Stimulated activated effector memory CD8-positive, alpha-beta T cell treated with anti-CD3 and anti-CD28 coated beads, Interleukin-12 subunit alpha, Interleukin-12 subunit beta, amount 100 ng/mL, for 72 hours (primary cell): ENCODE data around the gene RFX3.
A peak's percentile ranks its signal among the peaks of the same experiment; 100 is the strongest.
"Not testable (repeated sequence)": the region's sequence is repeated elsewhere in the genome, so short reads cannot be mapped to it uniquely, and the experiment has no call there.

Experiments used
- ATAC-seq: fragments of 150-1000 bp; cut with Tn5 transposase; 2 replicates; pipeline ENCODE4 v1.10.0; 2021
- DNase-seq, 2 donors: peaks; one replicate each; pipeline ENCODE4 v3.0.0; 2021 to 2022; ENCODE audit warnings: low spot score in 2 of 2
- H3K27ac Mint-ChIP-seq: one replicate; pipeline ENCODE4 v1.8.0; 2022; ENCODE audit warnings: mild to moderate bottlenecking, mixed read lengths
- H3K36me3 Mint-ChIP-seq: one replicate; pipeline ENCODE4 v1.8.0; 2022; ENCODE audit warnings: mild to moderate bottlenecking, mixed read lengths
- H3K4me1 Mint-ChIP-seq: one replicate; pipeline ENCODE4 v1.8.0; 2022; ENCODE audit warnings: mixed read lengths
- H3K4me3 Mint-ChIP-seq: one replicate; pipeline ENCODE4 v1.8.0; 2022; ENCODE audit warnings: mild to moderate bottlenecking, mixed read lengths
- H3K9me3 Mint-ChIP-seq: one replicate; pipeline ENCODE4 v1.8.0; 2022; ENCODE audit warnings: mixed read lengths

Gene RFX3

DNA sequence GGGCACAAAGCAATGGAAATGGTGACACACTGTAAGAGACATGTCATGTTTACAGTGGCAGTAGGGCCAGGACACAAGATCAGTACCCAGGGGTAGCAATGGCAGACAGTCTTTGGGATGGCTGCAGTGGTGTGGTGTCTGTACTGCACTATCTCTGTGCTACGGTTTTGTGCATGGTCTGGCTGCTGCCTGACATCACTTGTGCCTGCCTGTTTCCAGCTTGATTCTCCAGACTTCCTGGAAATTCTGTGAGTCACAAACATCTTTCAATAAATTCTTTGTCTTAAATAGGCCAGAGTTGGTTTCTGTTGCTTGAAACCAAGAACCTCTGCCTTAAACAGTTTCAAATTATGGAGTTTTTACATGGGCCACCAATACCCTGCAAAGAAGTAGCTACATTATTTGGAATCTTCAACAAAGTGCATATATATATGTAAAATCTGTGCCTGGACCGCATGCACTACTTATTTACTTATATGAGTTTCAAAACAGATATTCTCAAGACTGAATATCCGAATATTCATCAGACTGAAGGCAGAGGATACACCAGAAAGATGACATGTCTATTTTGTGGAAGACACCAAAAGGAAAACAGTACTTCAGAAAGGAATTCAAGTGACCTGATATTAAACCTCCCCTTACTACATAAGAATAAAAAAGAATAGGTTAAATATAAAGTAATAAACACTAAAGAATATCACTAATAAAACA lies 188.1 kb downstream of the RFX3 start:
- ATAC-seq (peak; percentile 76), DNase-seq (no peak)
- Mint-ChIP-seq H3K4me1 (peaks cover 22% of the 10 kb centered on the region), H3K36me3 (no peaks in the 10 kb centered on the region), H3K27ac (peak overlapping the region; percentile 29), H3K9me3 (no peaks in the 10 kb centered on the region), H3K4me3 (no peak overlapping the region)

DNA sequence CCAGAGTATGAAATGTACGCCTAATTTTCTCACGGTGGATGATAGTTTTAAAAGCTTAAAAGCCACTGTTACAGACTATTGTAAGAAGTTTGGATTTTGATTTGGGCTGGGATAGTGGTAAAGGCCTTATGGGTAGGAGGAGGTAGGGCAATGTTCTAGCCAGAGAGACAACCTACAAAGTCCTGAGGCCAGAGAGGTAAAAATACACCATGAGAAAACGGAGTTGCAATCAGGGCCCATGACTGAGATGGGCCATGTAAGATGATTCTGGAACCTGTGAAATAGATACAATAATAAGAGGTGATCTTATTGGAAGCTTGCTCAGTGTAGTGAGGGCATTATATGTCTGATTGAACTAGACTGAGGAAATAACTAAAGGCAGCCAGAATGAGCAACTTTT lies 188.8 kb downstream of the RFX3 start:
- Mint-ChIP-seq H3K9me3 (no peaks in the 10 kb centered on the region), H3K27ac (peak overlapping the region; percentile 29), H3K4me3 (no peak overlapping the region), H3K36me3 (no peaks in the 10 kb centered on the region), H3K4me1 (peaks cover 17% of the 10 kb centered on the region)
- DNase-seq (no peak), ATAC-seq (no peak)

DNA sequence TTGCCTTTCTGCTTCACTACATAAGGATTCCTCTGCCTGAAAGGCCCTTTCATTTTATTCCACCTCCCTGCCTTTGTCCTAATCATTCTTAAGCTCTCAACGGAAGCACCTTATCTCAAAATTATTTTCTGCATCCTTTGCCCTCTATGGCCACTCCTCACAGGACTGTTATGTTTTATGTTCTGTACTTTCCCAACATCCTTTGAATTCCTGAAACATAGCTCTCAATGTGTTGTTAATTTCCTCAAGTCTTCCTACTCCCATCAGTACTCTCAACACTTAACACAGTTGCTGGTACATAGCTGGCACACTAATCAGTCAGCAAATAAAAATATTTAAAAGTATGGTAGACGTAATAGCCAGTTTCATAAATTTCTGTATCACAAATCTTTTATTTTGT lies 193.0 kb downstream of the RFX3 start:
- ATAC-seq (no peak), DNase-seq (no peak)
- peaks cover 17% of the 10 kb centered on the region for H3K4me1 Mint-ChIP-seq
- H3K4me3 Mint-ChIP-seq, result no peak overlapping the region
- no peak overlapping the region for H3K27ac Mint-ChIP-seq
- H3K9me3 Mint-ChIP-seq, result no peaks in the 10 kb centered on the region
- peaks cover 11% of the 10 kb centered on the region for H3K36me3 Mint-ChIP-seq

DNA sequence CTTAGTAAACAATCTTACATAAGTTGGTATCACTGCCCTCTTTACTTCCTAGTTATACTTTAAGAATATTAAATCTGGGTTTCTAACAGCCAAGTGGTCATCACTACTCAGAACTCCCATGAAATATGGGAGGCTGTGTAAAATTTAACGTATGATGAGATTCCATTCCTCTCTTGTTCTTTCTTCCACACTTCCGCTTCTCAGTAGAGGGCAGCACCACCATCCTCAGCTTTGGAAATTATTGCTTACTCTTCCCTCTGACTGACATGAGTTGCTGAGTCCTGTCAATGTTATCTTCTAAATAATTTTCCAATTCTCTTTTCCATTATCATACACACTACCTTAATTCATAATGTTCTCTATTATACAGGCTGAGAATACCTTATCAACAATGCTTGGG lies 194.0 kb downstream of the RFX3 start:
- DNase-seq (no peak), ATAC-seq (no peak)
- H3K27ac Mint-ChIP-seq, result no peak overlapping the region
- peaks cover 11% of the 10 kb centered on the region for H3K36me3 Mint-ChIP-seq
- no peaks in the 10 kb centered on the region for H3K9me3 Mint-ChIP-seq
- H3K4me1 Mint-ChIP-seq, result peaks cover 7% of the 10 kb centered on the region
- H3K4me3 Mint-ChIP-seq, result no peak overlapping the region

DNA sequence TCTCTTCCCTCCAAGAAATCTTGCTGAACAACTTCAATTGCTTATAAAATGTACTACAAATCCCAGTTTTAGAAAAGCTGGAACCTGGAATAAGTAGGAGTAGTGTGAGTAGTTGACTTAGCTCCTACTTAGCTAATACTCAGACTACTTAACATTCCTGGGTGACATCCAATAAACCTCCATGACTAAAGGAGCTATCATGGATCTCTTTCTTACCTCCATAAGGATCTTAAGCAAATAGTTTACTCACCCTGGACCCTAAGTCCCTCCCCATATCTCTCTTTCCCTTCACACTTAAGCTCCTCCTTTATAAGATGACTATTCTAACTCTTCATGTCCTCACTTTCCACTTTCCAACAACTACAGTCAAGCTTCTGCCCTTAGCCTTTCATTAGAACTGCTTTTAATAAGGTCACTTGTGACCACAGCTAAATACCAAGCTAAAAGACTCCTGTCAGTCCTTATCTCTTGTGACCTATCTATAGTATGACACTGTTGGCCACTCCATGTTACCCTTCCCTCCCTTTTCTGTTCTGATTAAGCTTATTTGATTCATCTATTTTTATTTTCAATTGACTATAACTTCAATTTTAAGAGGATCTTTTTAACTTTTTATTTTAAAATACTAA lies 194.9 kb downstream of the RFX3 start:
- no peaks in the 10 kb centered on the region for H3K9me3 Mint-ChIP-seq
- ATAC-seq (no peak), DNase-seq (no peak)
- H3K36me3 Mint-ChIP-seq, result peaks cover 11% of the 10 kb centered on the region
- H3K27ac Mint-ChIP-seq, result no peak overlapping the region
- no peak overlapping the region for H3K4me3 Mint-ChIP-seq
- no peaks in the 10 kb centered on the region for H3K4me1 Mint-ChIP-seq

DNA sequence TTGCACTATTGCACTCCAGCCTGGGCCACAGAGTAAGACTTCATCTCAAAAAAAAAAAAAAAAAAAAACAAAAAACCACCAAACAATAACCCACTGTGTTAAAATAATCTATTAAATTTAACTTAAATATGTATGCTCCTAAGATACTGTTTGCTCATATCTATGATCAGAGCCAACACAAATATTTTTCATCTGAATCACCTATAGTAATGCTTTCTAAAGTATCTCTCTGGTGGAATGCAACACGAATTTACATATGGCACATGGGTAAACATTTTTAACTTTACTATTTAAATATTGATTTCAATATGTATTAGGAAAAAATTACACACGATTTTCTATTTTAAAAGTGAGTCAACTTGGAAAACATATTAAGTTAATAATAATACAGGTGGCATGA lies 196.4 kb downstream of the RFX3 start:
- no peak for ATAC-seq
- Mint-ChIP-seq H3K4me3 (no peak overlapping the region), H3K36me3 (peaks cover 11% of the 10 kb centered on the region), H3K27ac (no peak overlapping the region), H3K9me3 (no peaks in the 10 kb centered on the region), H3K4me1 (no peaks in the 10 kb centered on the region)
- DNase-seq, result no peak

DNA sequence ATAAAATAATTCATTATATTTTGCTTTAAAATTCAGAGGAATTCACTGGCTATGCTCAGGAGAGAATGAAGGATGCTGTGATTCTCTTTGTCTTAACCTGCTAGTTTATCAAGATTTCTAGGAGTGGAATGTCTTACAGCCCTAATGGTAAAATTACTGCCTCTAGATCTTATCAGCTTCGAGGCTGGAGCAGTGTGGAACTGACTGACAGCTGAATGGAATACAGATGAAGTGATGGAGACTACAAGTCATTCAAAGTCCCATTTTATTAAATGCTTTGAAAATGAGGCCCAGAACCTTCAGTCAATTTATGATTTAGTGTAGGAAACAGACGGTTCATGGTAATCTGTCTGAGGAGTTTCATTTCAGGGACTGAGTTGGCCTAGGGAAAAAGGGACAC lies 202.1 kb downstream of the RFX3 start:
- ATAC-seq (no peak), DNase-seq (no peak)
- Mint-ChIP-seq H3K27ac (no peak overlapping the region), H3K36me3 (no peaks in the 10 kb centered on the region), H3K9me3 (no peaks in the 10 kb centered on the region), H3K4me1 (no peaks in the 10 kb centered on the region), H3K4me3 (no peak overlapping the region)

DNA sequence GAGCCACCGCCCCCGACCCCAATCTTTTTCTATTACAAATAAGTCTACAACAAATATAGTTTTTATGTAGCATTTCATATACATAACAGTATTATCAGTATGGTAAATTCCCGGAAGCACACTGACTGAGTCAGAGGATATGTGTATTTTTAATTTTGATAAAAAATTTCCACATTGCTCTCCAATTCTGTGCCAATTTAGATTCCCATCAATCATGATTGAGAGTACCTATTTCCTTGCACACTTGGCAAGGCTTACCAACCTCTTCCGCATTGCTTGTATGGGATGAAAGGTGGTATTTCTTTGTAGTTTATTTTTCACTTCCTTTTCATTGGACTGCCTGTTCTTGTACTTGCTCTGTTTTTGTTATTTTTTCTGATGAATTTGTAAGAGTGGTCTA lies 204.6 kb downstream of the RFX3 start:
- DNase-seq (no peak), ATAC-seq (no peak)
- H3K27ac Mint-ChIP-seq, result no peak overlapping the region
- H3K36me3 Mint-ChIP-seq, result no peaks in the 10 kb centered on the region
- H3K4me1 Mint-ChIP-seq, result no peaks in the 10 kb centered on the region
- H3K9me3 Mint-ChIP-seq, result no peaks in the 10 kb centered on the region
- no peak overlapping the region for H3K4me3 Mint-ChIP-seq

DNA sequence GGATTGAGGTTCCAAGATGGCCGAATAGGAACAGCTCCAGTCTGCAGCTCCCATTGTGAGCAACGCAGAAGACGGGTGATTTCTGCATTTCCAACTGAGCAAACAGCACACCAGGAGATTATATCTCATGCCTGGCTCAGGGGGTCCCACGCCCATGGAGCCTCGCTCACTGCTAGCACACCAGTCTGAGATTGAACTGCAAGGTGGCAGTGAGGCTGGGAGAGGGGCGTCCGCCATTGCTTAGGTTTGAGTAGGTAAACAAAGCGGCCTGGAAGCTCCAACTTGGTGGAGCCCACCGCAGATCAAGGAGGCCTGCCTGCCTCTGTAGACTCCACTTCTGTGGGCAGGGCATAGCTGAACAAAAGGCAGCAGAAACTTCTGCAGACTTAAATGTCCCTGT lies 213.2 kb downstream of the RFX3 start:
- peaks cover 11% of the 10 kb centered on the region for H3K36me3 Mint-ChIP-seq
- not testable (repeated sequence) for ATAC-seq, H3K27ac Mint-ChIP-seq, DNase-seq, H3K4me1 Mint-ChIP-seq, H3K9me3 Mint-ChIP-seq, H3K4me3 Mint-ChIP-seq

DNA sequence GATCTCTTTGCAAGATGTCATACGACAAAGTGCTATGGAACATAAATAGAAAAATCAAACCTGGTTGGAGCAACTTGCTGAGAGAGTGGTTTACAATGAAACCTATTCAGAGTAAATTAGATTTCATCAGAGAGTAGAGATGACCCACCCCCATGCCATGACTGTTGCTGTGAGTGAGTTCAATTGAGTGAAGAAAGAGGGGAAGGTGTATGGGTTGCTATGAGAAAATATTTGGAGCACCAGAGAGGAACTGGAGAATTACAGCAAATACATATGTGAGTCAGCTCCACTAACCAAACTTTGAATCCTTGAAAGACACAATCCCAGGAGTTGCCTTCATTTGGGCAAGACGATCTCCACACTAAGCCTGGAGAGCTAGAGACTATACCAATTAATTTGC lies 217.2 kb downstream of the RFX3 start:
- Mint-ChIP-seq H3K4me1 (no peaks in the 10 kb centered on the region), H3K27ac (no peak overlapping the region), H3K4me3 (no peak overlapping the region), H3K9me3 (no peaks in the 10 kb centered on the region), H3K36me3 (peaks cover 8% of the 10 kb centered on the region)
- ATAC-seq, result no peak
- DNase-seq, result no peak

DNA sequence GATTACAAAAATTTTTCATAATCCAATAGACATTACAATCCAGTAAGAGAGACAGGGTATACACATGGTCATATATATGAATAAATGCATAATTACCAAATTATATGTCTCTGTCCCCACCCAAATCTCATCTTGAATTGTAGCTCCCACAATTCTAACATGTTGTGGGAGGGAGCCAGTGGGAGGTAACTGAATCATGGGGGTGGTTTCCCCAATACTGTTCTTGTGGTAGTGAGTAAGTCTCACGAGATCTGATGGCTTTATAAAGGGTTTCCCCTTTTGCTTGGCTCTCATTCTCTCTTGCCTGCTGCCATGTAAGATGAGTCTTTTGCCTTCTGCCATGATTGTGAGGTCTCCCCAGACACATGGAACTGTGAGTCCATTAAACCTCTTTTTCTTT lies 221.4 kb downstream of the RFX3 start:
- not testable (repeated sequence) for H3K27ac Mint-ChIP-seq, H3K9me3 Mint-ChIP-seq, H3K4me1 Mint-ChIP-seq, DNase-seq, H3K4me3 Mint-ChIP-seq, H3K36me3 Mint-ChIP-seq, ATAC-seq

DNA sequence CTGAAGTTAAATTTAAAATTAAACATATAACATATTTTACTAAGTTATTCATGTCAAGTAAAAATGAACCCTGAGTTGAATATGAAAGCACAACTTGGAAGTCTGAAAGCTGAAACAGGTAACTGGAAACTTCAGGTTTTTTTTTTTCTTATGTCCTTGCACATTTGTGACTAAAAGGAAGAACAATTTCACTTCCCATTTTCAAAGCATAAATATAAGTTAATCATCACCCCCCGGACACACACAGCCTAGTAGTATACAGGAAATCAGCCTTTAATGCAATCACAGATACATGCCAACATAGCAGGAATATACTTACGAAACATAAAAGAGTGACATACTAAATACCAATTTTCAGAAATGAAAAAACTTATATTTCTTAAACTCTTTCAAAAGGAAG lies 225.9 kb downstream of the RFX3 start:
- DNase-seq, result no peak
- Mint-ChIP-seq H3K27ac (no peak overlapping the region), H3K4me3 (no peak overlapping the region), H3K9me3 (no peaks in the 10 kb centered on the region), H3K36me3 (peaks cover 8% of the 10 kb centered on the region), H3K4me1 (no peaks in the 10 kb centered on the region)
- no peak for ATAC-seq

DNA sequence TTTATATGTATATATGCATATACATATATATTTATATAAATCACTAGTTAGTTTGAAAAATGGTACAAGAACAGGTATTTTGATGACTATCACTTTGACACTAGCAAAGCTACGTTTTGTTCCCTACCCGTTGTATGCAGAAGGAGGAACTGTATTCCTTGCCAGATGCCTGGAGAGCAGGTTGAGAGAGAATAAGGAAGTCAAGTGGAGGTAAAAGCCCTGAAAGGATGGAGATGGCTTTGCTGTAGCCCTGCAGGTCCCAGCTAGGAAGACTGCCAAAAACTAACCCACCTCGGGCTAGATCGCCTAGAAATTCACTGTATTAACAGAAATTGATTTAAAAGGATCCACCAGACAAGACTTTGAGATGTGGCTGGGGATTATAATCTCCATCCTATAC lies 229.3 kb downstream of the RFX3 start:
- H3K9me3 Mint-ChIP-seq, result no peaks in the 10 kb centered on the region
- H3K27ac Mint-ChIP-seq, result no peak overlapping the region
- no peak overlapping the region for H3K4me3 Mint-ChIP-seq
- ATAC-seq, result no peak
- no peak for DNase-seq
- no peaks in the 10 kb centered on the region for H3K4me1 Mint-ChIP-seq
- peaks cover 24% of the 10 kb centered on the region for H3K36me3 Mint-ChIP-seq

DNA sequence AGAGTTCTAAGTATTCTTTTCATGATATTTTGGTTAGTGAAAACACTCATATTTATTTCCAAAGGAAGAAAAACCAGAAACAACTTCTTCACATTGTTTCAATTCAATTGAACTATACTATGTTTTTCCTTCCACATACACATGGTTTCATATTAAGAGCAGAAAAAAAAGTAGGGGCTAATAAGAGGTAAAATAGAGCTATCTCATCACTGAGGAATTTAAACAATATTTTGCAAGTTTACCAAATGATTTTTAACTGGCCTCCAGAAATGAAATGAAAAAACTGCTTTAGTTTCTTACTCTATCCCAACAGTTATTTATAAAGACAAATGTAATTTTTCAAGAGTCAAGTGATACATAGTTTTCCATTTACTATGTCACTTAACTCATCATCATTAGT lies 233.5 kb downstream of the RFX3 start:
- Mint-ChIP-seq H3K4me3 (no peak overlapping the region), H3K27ac (no peak overlapping the region), H3K36me3 (peaks cover 37% of the 10 kb centered on the region), H3K9me3 (no peaks in the 10 kb centered on the region), H3K4me1 (no peaks in the 10 kb centered on the region)
- no peak for ATAC-seq
- no peak for DNase-seq

DNA sequence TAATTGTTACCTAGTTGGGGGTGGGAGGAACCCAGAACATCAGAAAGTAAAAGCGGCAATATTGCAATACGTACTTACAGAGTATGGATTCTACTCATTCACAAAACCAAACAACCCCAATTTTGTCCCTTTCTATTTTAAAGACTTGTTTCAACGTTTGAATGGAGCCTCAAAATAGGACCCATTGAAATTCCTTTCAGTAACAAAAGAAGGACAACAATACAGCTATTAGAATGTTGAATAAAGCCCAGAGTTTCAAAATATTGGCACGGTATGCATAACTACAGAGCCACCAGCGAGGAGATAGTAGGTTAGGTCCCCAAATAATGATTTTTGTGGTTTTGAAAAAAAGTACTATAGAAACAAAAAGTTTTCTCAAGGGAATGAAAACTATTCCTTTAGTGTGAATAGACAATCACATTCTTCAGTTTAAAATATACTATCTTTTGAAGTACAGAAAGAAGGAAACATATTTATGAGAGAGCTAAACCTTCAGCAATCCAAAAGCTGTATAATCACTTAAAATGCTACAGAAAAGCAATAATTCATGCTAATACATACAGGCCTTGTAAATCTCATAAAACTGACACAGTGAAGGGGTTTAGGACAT lies 235.5 kb downstream of the RFX3 start:
- H3K4me1 Mint-ChIP-seq, result no peaks in the 10 kb centered on the region
- H3K9me3 Mint-ChIP-seq, result no peaks in the 10 kb centered on the region
- DNase-seq, result no peak
- peaks cover 44% of the 10 kb centered on the region for H3K36me3 Mint-ChIP-seq
- H3K27ac Mint-ChIP-seq, result no peak overlapping the region
- no peak overlapping the region for H3K4me3 Mint-ChIP-seq
- ATAC-seq, result no peak

DNA sequence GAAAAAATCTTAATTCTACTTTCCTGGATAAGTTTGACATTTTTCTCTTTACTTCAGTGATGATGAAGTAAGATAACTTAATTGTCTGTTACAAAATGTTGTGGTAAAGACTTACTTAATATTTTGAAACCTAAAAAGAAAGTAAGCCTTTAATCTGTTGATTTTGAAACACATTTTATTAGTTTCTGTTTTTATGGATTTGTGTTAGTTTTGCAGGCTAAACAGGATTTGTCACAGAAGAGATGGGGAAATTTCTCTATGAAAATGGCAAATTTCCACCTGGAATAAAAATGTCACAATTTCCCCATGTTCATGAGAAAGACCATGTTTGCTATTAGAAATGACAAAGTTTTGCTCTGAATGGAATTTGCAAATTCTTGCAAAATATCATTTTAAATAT lies 237.1 kb downstream of the RFX3 start:
- no peak for ATAC-seq
- peaks cover 44% of the 10 kb centered on the region for H3K36me3 Mint-ChIP-seq

More for the DNA sequence above, 237.1 kb downstream of the RFX3 start:
- H3K4me1 Mint-ChIP-seq, result no peaks in the 10 kb centered on the region
- no peak for DNase-seq
- H3K27ac Mint-ChIP-seq, result no peak overlapping the region
- H3K9me3 Mint-ChIP-seq, result no peaks in the 10 kb centered on the region
- no peak overlapping the region for H3K4me3 Mint-ChIP-seq
